Natural killer cell treated with Interleukin-12 subunit alpha and Interleukin-12 subunit beta and Interleukin-15 and Interleukin-18, amount 100 ng/mL, for 72 hours (primary cell): ENCODE data around the gene CSF3. TPM values are rescaled to one million over a fixed set of nuclear protein-coding genes. Genes with fewer than 3 reads are reported as not detected.
"Not testable (repeated sequence)": the region's sequence is repeated elsewhere in the genome, so short reads cannot be mapped to it uniquely, and the experiment has no call there.

Experiments
- ATAC-seq, 2 donors: fragments of 150-1000 bp; cut with Tn5 transposase in 1 of 2; sonication (Bioruptor Pico), chemical (Tn5 transposase) in 1 of 2; 2 replicates each; pipeline ENCODE4 v1.10.0; 2021
- DNase-seq: peaks from one replicate; pipeline ENCODE4 v3.0.0; 2022; ENCODE audit warnings: low spot score
- H3K27ac Mint-ChIP-seq, 2 donors: 1 replicate in 1 of 2; 2 replicates in 1 of 2; pipeline ENCODE4 v1.8.0; 2022; ENCODE audit warnings: mixed read lengths in 2 of 2, mild to moderate bottlenecking in 1 of 2, moderate library complexity in 1 of 2
- H3K27me3 Mint-ChIP-seq, 2 donors: 1 replicate in 1 of 2; 2 replicates in 1 of 2; pipeline ENCODE4 v1.8.0; 2022; ENCODE audit warnings: mixed read lengths in 2 of 2
- H3K36me3 Mint-ChIP-seq: one replicate; pipeline ENCODE4 v1.8.0; 2022; ENCODE audit warnings: mixed read lengths
- H3K4me1 Mint-ChIP-seq, 2 donors: 1 replicate in 1 of 2; 2 replicates in 1 of 2; pipeline ENCODE4 v1.8.0; 2022; ENCODE audit warnings: low read depth in 2 of 2, mixed read lengths in 2 of 2, mild to moderate bottlenecking in 1 of 2
- H3K4me3 Mint-ChIP-seq: one replicate; pipeline ENCODE4 v1.8.0; 2022; ENCODE audit warnings: mixed read lengths
- H3K9me3 Mint-ChIP-seq: 2 replicates; pipeline ENCODE4 v1.8.0; 2022; ENCODE audit warnings: mixed read lengths
- total RNA-seq, 2 donors: library from RNA; stranded (reverse); gene quantifications; one replicate each; pipeline ENCODE4 v1.2.3, GENCODE V29; 2022

CSF3 gene
- total RNA-seq, 2 donors from 2014 or later, result 0.78 TPM; not detected in 1

GRCh38 chr17:39980351-39981206 is 34.7 kb upstream of the CSF3 start, which contains the start of gene PSMD3:
PSMD3 (plus strand) TSS chr17:39980807; CDS start chr17:39980971, 164 bp downstream.
- ATAC-seq, result peak; percentile 96 to 97
- peak; percentile 98 for DNase-seq

DNA sequence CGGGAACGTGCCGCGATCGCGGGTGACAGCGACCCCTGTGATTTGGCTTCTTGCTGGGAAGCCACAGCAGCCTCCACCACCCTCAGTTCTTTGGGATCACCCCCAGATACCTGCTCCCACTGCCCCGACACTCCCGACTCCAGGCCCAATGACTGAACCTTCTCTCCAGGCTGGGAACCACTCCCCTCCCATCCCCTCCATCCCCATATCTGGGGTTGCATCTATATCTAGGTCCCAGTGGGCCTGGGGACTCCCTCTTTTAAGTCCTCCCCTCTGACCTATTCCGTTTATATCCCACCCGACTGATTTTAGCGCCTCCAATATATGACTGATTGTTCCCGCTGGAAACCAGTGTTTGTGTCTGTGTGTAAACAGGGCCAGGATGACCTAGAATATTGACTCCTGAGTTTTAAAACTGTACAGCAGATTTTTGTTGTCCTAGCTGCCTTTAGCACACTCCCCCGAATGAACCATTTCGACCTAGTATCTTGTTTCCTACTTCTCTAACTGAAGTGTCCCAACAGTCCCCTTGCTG is 34.0 kb upstream of the CSF3 start:
- no peaks in the 10 kb centered on the region for H3K27me3 Mint-ChIP-seq
- H3K4me1 Mint-ChIP-seq, result peaks cover 23 to 31% of the 10 kb centered on the region in 2 donors
- ATAC-seq, result no peak
- peak overlapping the region; percentile 98 for H3K4me3 Mint-ChIP-seq
- H3K9me3 Mint-ChIP-seq, result no peaks in the 10 kb centered on the region
- peak overlapping the region; percentile 90 to 99 for H3K27ac Mint-ChIP-seq
- DNase-seq, result no peak
- peaks cover 16% of the 10 kb centered on the region for H3K36me3 Mint-ChIP-seq

More at GRCh38 chr17:39980351-39981206, 34.7 kb upstream of the CSF3 start, which contains the start of gene PSMD3:
- peak within 1 kb of the TSS; percentile 98 for H3K4me3 Mint-ChIP-seq
- H3K27me3 Mint-ChIP-seq, result no peaks in the 10 kb centered on the region
- peaks cover 23 to 30% of the 10 kb centered on the region in 2 donors for H3K4me1 Mint-ChIP-seq
- H3K36me3 Mint-ChIP-seq, result peaks cover 9% of the 10 kb centered on the region
- H3K9me3 Mint-ChIP-seq, result no peaks in the 10 kb centered on the region
- H3K27ac Mint-ChIP-seq, result peak within 1 kb of the TSS; percentile 90 to 99

DNA sequence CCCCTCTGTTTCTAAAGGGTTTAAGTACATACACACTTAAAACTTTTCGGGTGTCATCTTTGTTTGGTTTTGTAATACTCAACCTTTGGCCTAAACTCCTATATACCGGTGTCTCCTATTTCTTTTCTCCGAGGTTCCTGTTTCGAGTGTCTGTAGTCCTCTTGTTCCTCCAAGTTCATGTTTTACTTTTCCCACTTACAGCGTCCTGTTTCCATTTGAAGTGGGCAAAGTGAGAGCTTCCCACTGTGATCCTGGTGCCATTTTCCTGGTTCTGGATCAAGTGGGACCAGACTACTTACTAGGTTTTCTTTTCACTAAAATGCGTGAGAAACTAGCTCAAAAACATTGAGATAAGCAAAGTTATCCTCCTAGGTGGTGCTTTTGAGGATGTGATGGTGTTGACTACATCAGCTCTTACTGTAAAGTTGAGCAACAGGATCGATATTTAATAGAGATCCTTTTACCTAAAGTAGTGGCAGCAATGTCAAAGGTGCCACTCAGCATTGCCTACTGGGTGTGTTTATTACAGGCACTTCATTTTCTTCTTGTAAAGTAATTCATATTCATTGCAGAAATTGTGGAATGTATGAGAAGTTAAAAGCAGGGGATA is 33.4 kb upstream of the CSF3 start:
- peak overlapping the region; percentile 90 to 99 for H3K27ac Mint-ChIP-seq
- H3K9me3 Mint-ChIP-seq, result no peaks in the 10 kb centered on the region
- no peaks in the 10 kb centered on the region for H3K27me3 Mint-ChIP-seq
- no peak for DNase-seq
- ATAC-seq, result no peak
- peaks cover 20% of the 10 kb centered on the region for H3K36me3 Mint-ChIP-seq
- H3K4me1 Mint-ChIP-seq, result peaks cover 23 to 34% of the 10 kb centered on the region in 2 donors
- H3K4me3 Mint-ChIP-seq, result peak overlapping the region; percentile 98

GRCh38 chr17:39988206-39988810 is 26.9 kb upstream of the CSF3 start:
- no peak overlapping the region for H3K27ac Mint-ChIP-seq
- no peak for ATAC-seq
- H3K36me3 Mint-ChIP-seq, result peaks cover 38% of the 10 kb centered on the region
- DNase-seq, result no peak
- H3K27me3 Mint-ChIP-seq, result no peaks in the 10 kb centered on the region
- no peaks in the 10 kb centered on the region for H3K9me3 Mint-ChIP-seq
- H3K4me1 Mint-ChIP-seq, result peaks cover 13 to 19% of the 10 kb centered on the region in 2 donors
- no peak overlapping the region for H3K4me3 Mint-ChIP-seq

DNA sequence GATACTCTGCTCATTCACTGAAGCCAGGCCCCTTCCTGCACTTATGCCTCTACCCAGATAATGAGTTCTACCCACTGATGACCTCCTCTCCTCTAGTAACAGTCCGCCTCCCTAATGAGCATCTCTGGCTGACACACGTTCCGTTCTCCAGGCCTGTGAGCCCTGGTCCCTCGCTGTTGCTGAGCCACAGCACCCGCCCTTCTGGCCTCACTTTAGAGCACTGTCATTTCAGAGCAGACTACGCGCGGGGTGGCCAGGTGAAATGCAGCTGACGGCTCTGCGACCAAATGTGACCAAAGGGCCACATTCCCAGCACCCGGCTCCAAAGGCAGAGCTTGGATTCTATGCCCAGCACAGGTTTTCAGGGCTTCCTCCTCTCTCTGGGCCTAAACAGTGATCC is 20.8 kb upstream of the CSF3 start:
- H3K27me3 Mint-ChIP-seq, result no peaks in the 10 kb centered on the region
- no peak overlapping the region for H3K27ac Mint-ChIP-seq
- no peak overlapping the region for H3K4me3 Mint-ChIP-seq
- no peaks in the 10 kb centered on the region for H3K9me3 Mint-ChIP-seq
- ATAC-seq, result no peak
- no peak for DNase-seq
- H3K36me3 Mint-ChIP-seq, result peaks cover 34% of the 10 kb centered on the region
- peaks cover 6 to 12% of the 10 kb centered on the region in 2 donors for H3K4me1 Mint-ChIP-seq

DNA sequence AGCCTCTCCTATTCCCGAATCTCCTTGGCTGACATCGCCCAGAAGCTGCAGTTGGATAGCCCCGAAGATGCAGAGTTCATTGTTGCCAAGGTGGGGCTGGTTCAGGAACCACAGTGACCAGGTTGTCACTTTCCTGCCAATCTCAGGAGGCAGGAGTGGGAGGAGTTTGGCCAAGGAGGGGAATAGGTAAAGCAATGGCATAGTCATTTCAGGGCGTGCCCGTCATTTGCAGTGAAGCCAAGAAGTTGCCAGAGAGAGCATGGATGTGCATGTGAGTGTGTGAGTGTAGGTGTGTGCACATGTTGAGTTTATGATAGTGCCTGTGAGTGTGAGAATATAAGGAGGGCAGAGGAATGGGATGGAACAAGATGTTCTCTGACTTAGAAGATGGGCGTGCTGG is 19.8 kb upstream of the CSF3 start:
- Mint-ChIP-seq H3K9me3 (no peaks in the 10 kb centered on the region), H3K27me3 (no peaks in the 10 kb centered on the region), H3K36me3 (peaks cover 32% of the 10 kb centered on the region), H3K27ac (no peak overlapping the region), H3K4me3 (no peak overlapping the region), H3K4me1 (peaks cover 6 to 11% of the 10 kb centered on the region in 2 donors)
- ATAC-seq, result no peak
- no peak for DNase-seq

DNA sequence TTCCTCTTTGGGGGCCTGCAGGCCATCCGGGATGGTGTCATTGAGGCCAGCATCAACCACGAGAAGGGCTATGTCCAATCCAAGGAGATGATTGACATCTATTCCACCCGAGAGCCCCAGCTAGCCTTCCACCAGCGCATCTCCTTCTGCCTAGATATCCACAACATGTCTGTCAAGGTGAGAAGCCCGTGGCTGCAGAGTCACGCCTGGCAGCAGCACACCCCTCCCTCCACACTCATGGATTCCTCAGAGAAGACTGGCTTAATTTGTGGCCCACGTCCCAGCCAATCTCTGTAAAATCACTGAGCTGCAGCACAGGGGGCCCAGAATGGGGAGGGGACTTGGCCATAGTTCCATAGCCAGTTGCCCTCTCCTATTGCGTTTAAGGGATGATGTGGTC is 19.1 kb upstream of the CSF3 start:
- Mint-ChIP-seq H3K9me3 (no peaks in the 10 kb centered on the region), H3K27ac (no peak overlapping the region), H3K4me1 (peaks cover 6 to 11% of the 10 kb centered on the region in 2 donors), H3K4me3 (no peak overlapping the region), H3K36me3 (peaks cover 32% of the 10 kb centered on the region), H3K27me3 (no peaks in the 10 kb centered on the region)
- no peak for DNase-seq
- no peak for ATAC-seq

- H3K27me3 Mint-ChIP-seq, result no peaks in the 10 kb centered on the region
- peaks cover 32% of the 10 kb centered on the region for H3K36me3 Mint-ChIP-seq
- H3K27ac Mint-ChIP-seq, result no peak overlapping the region
- no peak overlapping the region for H3K4me3 Mint-ChIP-seq
- DNase-seq (no peak), ATAC-seq (no peak)
- peaks cover 6 to 11% of the 10 kb centered on the region in 2 donors for H3K4me1 Mint-ChIP-seq
- H3K9me3 Mint-ChIP-seq, result no peaks in the 10 kb centered on the region
These were observed 18.4 kb upstream of the CSF3 start for GRCh38 chr17:39996800-39997199.

GRCh38 chr17:39997543-39997942 is 17.7 kb upstream of the CSF3 start:
- no peak for DNase-seq
- Mint-ChIP-seq H3K9me3 (no peaks in the 10 kb centered on the region), H3K4me1 (peaks cover 6 to 11% of the 10 kb centered on the region in 2 donors), H3K36me3 (peaks cover 31% of the 10 kb centered on the region), H3K27ac (no peak overlapping the region), H3K27me3 (no peaks in the 10 kb centered on the region), H3K4me3 (no peak overlapping the region)
- no peak for ATAC-seq

GRCh38 chr17:39999067-39999466 is 16.2 kb upstream of the CSF3 start:
- Mint-ChIP-seq H3K4me1 (no peaks in the 10 kb centered on the region), H3K27me3 (no peaks in the 10 kb centered on the region), H3K9me3 (no peaks in the 10 kb centered on the region), H3K27ac (no peak overlapping the region), H3K36me3 (peaks cover 16% of the 10 kb centered on the region), H3K4me3 (no peak overlapping the region)
- ATAC-seq, result no peak
- DNase-seq, result no peak

DNA sequence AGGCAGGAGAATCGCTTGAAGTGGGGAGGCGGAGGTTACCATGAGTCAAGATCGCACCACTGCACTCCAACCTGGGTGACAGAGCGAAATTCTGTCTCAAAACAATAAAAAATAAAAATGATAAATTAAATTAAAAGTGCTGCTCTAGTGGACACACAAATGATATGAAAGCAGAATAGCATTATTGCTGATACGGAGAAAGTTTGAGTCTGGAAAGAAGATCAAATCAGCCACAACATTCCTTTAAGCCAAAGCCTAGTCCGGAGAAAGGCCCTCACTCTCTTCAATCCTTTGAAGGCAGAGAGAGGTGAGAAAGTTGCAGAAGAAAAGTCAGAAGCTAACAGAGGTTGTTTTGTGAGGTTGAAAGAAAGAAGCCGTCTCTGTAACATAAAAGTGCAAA is 15.1 kb upstream of the CSF3 start:
- no peak for DNase-seq
- no peak overlapping the region for H3K27ac Mint-ChIP-seq
- ATAC-seq, result no peak
- H3K4me1 Mint-ChIP-seq, result no peaks in the 10 kb centered on the region
- peaks cover 6% of the 10 kb centered on the region for H3K36me3 Mint-ChIP-seq
- no peaks in the 10 kb centered on the region for H3K9me3 Mint-ChIP-seq
- H3K27me3 Mint-ChIP-seq, result no peaks in the 10 kb centered on the region
- no peak overlapping the region for H3K4me3 Mint-ChIP-seq

DNA sequence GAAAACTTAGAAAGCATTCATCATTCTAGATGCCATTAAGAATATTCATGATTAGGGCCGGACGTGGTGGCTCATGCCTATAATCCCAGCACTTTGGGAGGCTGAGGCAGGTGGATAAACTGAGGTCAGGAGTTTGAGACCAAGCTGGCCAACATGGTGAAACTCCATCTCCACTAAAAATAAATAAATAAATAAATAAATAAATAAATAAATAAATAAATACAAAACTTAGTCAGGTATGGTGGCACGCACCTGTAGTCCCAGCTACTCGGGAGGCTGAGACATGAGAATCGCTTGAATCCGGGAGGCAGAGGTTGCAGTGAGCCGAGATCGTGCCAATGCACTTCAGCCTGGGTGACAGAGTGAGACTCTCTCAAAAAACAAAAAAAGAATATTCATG is 13.9 kb upstream of the CSF3 start:
- H3K36me3 Mint-ChIP-seq, H3K27ac Mint-ChIP-seq, DNase-seq, ATAC-seq, H3K4me3 Mint-ChIP-seq, H3K4me1 Mint-ChIP-seq, H3K27me3 Mint-ChIP-seq, H3K9me3 Mint-ChIP-seq: not testable (repeated sequence)

- ATAC-seq, result no peak
- Mint-ChIP-seq H3K9me3 (no peaks in the 10 kb centered on the region), H3K27ac (no peak overlapping the region), H3K4me3 (no peak overlapping the region), H3K36me3 (no peaks in the 10 kb centered on the region), H3K27me3 (no peaks in the 10 kb centered on the region), H3K4me1 (no peaks in the 10 kb centered on the region)
- DNase-seq, result no peak
These were observed 11.2 kb upstream of the CSF3 start for GRCh38 chr17:40004072-40004471.

DNA sequence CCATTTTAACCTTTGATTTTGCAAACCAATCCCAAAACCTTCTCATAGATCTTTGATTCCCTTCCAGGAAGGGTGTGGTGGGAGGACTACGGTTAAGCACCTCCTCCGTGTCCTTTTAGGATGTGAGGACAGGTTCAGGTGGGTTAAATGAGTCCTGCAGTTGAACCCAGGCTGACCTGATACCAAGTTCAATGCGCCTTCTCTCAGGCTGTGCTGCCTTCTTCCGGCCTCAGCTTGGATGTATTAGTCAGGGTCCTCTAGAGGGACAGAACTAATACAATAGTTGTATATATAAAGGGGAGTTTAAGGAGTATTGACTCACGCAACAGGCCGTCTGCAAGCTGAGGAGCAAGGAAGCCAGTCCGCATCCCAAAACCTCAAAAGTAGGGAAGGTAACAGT is 10.5 kb upstream of the CSF3 start:
- DNase-seq, result no peak
- no peaks in the 10 kb centered on the region for H3K4me1 Mint-ChIP-seq

More for the DNA sequence above, 10.5 kb upstream of the CSF3 start:
- no peak overlapping the region for H3K27ac Mint-ChIP-seq
- H3K9me3 Mint-ChIP-seq, result no peaks in the 10 kb centered on the region
- no peak overlapping the region for H3K4me3 Mint-ChIP-seq
- ATAC-seq, result no peak
- H3K36me3 Mint-ChIP-seq, result no peaks in the 10 kb centered on the region
- H3K27me3 Mint-ChIP-seq, result no peaks in the 10 kb centered on the region
